ENCODE results near the gene RNF224.
"Not testable (repeated sequence)": the region's sequence is repeated elsewhere in the genome, so short reads cannot be mapped to it uniquely, and the experiment has no call there.

RNF224 gene

DNA sequence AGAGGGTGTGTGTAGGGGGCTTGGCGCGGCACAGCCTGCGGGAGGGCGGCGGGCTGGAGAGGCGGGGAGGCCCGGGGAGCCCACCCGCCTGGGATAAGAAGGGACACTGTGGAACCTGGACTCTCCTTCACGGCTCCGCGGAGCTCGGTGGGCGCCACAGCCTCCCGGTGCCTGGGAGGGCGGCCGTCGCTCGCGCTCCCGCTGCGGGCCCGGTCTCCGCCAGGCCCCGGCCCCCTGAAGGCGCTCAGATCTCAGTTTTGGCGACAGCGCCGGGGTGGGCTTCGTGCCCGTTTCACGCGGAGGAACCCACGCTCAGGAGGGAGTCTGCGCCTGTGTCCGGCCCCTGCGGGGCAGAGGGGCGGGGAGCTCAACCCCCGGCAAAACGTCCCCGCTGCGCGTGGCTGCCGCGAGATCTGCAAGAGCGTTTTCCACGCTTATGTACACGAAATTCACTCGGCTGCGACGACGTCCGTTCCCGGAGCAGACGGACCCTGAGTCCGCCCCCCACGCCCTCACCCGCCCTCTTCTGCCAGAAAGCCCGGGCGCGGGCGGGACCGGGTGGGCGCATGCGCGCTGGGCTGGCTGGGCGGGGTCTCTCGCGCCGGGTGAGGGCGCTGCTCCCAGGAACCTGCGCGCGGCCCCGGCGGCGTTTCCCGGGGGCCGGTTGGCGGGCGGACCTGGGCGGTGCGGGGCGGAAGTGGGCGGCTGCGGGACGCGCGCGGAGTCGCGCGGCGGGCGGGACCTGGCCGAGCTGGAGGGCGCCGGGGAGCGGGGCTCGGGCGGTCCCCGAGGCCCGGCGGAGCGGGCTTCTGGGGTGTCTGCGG lies 27.5 kb downstream of the RNF224 start, which contains the start of gene NELFB:
Gene NELFB, plus strand, starts transcription at position 704 of the 824 bp plus-strand sequence.
- H3K27me3 ChIP-seq (replicated peaks in 2 of 5; ENCODE audit: control insufficient read depth in 4 of 5, insufficient read depth in 5 of 5, low read length in 4 of 5), result no peaks in the 10 kb centered on the region
- CTCF ChIA-PET, result interaction anchor here (1.2 to 3.1 kb wide), 4 partner anchors 10 to 12 kb away, joined by 3 to 12 read pairs (median 9); no protein-coding TSS in a partner anchor
- peaks cover 0 to 27% (median 25%) of the 10 kb centered on the region in 4 experiments for H3K4me1 ChIP-seq (ENCODE audit: control extremely low read depth in 1 of 4, control insufficient read depth in 4 of 4, insufficient read depth in 4 of 4, low read length in 3 of 4)
- H3K36me3 ChIP-seq (ENCODE audit: control insufficient read depth in 4 of 4, insufficient read depth in 4 of 4, low read length in 3 of 4), result peaks cover 3 to 17% (median 14%) of the 10 kb centered on the region in 4 experiments
- POLR2A ChIA-PET, result interaction anchor here (1.8 to 2.7 kb wide), 3 partner anchors 10 to 15 kb away, joined by 6 to 14 read pairs (median 8); partner anchors contain the start of gene TUBB4B
- 4% methylated on average over 89 of the region's 105 CpGs for WGBS (ENCODE audit: insufficient coverage)
- peak within 1 kb of the TSS; percentile 15 to 76 for H3K27ac ChIP-seq (ENCODE audit: insufficient read depth in 1 of 2, low read depth in 1 of 2, low read length in 2 of 2, poor library complexity in 1 of 2, severe bottlenecking in 2 of 2)
- peak within 1 kb of the TSS; percentile 72 to 94 (median 88) for H3K4me3 ChIP-seq (ENCODE audit: control insufficient read depth in 1 of 7, extremely low read depth in 1 of 7, insufficient read depth in 4 of 7, low read depth in 2 of 7, low read length in 6 of 7)
- peak; percentile 81 to 84 (median 83) for DNase-seq
- H3K9me3 ChIP-seq (ENCODE audit: control extremely low read depth in 1 of 5, control insufficient read depth in 4 of 5, insufficient read depth in 2 of 5, low read depth in 1 of 5, low read length in 4 of 5), result no peaks in the 10 kb centered on the region

DNA sequence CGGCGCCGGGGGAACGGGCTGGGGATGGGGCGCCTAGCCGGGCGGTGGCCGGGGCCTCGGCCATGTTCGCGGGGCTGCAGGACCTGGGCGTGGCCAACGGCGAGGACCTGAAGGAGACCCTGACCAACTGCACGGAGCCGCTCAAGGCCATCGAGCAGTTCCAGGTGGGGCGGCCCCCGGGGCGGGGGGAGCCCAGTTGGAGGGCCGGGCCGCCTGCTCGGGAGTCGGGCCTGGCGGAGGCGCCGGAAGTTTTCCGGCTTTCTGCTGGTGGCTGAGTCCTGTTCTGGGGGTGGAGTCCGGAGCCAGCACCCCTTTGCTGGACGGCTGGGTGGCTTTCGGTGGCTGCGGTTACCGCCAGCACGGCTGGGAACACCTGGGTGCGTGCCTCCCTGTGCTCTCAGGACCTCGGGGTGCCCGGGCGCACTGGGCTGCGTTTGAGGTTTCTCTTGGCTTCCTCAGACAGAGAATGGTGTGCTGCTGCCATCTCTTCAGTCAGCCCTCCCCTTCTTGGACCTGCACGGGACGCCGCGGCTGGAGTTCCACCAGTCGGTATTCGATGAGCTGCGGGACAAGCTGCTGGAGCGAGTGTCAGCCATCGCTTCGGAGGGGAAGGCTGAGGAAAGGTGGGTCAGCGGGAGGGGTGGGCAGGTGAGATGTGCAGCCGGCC lies 28.3 kb downstream of the RNF224 start:
- peak in 1 of 3 donors; percentile 40 for DNase-seq
- 2% methylated on average over 43 of the region's 51 CpGs for WGBS (ENCODE audit: insufficient coverage)
- ChIA-PET POLR2A (interaction anchor here (1.8 to 2.7 kb wide), 3 partner anchors 11 to 15 kb away, joined by 6 to 14 read pairs (median 8); partner anchors contain the start of gene TUBB4B), CTCF (interaction anchor here (1.1 to 3.1 kb wide), 6 partner anchors 11 to 28 kb away, joined by 3 to 12 read pairs (median 6); partner anchors contain the start of gene RNF224)
- Histone ChIP-seq H3K27ac (ENCODE audit: insufficient read depth in 1 of 2, low read depth in 1 of 2, low read length in 2 of 2, poor library complexity in 1 of 2, severe bottlenecking in 2 of 2) (peak overlapping the region; percentile 15 to 76), H3K27me3 (replicated peaks in 2 of 5; ENCODE audit: control insufficient read depth in 4 of 5, insufficient read depth in 5 of 5, low read length in 4 of 5) (no peaks in the 10 kb centered on the region), H3K4me1 (ENCODE audit: control extremely low read depth in 1 of 4, control insufficient read depth in 4 of 4, insufficient read depth in 4 of 4, low read length in 3 of 4) (peaks cover 0 to 27% (median 25%) of the 10 kb centered on the region in 4 experiments), H3K9me3 (ENCODE audit: control extremely low read depth in 1 of 5, control insufficient read depth in 4 of 5, insufficient read depth in 2 of 5, low read depth in 1 of 5, low read length in 4 of 5) (no peaks in the 10 kb centered on the region), H3K4me3 (ENCODE audit: control insufficient read depth in 1 of 7, extremely low read depth in 1 of 7, insufficient read depth in 4 of 7, low read depth in 2 of 7, low read length in 6 of 7) (peak overlapping the region; percentile 72 to 94 (median 88)), H3K36me3 (ENCODE audit: control insufficient read depth in 4 of 4, insufficient read depth in 4 of 4, low read length in 3 of 4) (peaks cover 3 to 17% (median 14%) of the 10 kb centered on the region in 4 experiments)

DNA sequence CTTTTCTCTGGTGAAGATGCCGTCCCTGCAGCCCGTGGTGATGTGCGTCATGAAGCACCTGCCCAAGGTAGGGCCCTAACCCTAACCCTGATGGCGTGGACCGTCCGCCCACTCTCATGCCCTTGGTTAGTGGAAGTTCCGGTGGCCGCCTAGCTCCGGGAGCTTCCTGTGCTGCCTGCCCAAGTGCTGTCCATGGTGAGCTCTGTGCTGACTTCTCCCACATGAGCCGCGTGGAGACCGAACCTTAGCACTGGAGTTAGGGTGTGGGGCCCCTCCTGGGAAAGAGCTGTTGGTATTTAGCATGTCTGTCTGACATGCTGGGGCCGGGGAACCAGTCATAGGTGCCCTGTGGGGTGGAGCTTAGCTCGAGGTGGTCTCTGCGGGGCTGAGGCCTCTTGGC lies 29.1 kb downstream of the RNF224 start:
- peak overlapping the region in 6 of 7 experiments; percentile 72 to 94 (median 89) for H3K4me3 ChIP-seq (ENCODE audit: control insufficient read depth in 1 of 7, extremely low read depth in 1 of 7, insufficient read depth in 4 of 7, low read depth in 2 of 7, low read length in 6 of 7)
- DNase-seq, result no peak
- 91% methylated on average over 15 of the region's 15 CpGs for WGBS (ENCODE audit: insufficient coverage)
- H3K4me1 ChIP-seq (ENCODE audit: control extremely low read depth in 1 of 4, control insufficient read depth in 4 of 4, insufficient read depth in 4 of 4, low read length in 3 of 4), result peaks cover 0 to 27% (median 25%) of the 10 kb centered on the region in 4 experiments
- ChIA-PET CTCF (interaction anchor here (0.8 to 3.1 kb wide), 6 partner anchors 10 to 29 kb away, joined by 3 to 12 read pairs (median 4); partner anchors contain the start of gene RNF224), POLR2A (interaction anchor here (0.9 to 1.8 kb wide), 2 partner anchors 14 to 15 kb away, joined by 4 to 6 read pairs; partner anchors contain the start of gene TUBB4B)
- peak overlapping the region in 1 of 2 experiments; percentile 76 for H3K27ac ChIP-seq (ENCODE audit: insufficient read depth in 1 of 2, low read depth in 1 of 2, low read length in 2 of 2, poor library complexity in 1 of 2, severe bottlenecking in 2 of 2)
- H3K27me3 ChIP-seq (replicated peaks in 2 of 5; ENCODE audit: control insufficient read depth in 4 of 5, insufficient read depth in 5 of 5, low read length in 4 of 5), result no peaks in the 10 kb centered on the region
- H3K36me3 ChIP-seq (ENCODE audit: control insufficient read depth in 4 of 4, insufficient read depth in 4 of 4, low read length in 3 of 4), result peaks cover 3 to 17% (median 14%) of the 10 kb centered on the region in 4 experiments
- no peaks in the 10 kb centered on the region for H3K9me3 ChIP-seq (ENCODE audit: control extremely low read depth in 1 of 5, control insufficient read depth in 4 of 5, insufficient read depth in 2 of 5, low read depth in 1 of 5, low read length in 4 of 5)

DNA sequence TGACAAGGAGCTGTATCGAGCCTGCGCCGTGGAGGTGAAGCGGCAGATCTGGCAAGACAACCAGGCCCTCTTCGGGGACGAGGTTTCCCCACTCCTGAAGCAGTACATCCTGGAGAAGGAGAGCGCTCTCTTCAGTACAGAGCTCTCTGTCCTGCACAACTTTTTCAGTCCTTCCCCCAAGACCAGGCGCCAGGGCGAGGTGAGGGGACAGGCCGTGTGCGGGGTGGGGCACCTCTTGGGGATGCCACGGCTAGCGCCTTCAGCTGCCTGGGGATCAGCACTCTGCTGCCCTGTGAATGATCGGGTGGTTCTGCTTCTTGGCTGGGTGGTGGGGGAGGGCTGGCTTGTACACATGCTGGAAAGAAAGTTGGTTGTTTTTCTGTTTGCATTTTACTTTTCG lies 29.6 kb downstream of the RNF224 start:
- WGBS (ENCODE audit: insufficient coverage), result 93% methylated on average over 7 of the region's 15 CpGs
- CTCF ChIA-PET, result interaction anchor here (0.8 to 3.1 kb wide), 6 partner anchors 10 to 29 kb away, joined by 3 to 12 read pairs (median 4); partner anchors contain the start of gene RNF224
- no peak overlapping the region for H3K27ac ChIP-seq (ENCODE audit: insufficient read depth in 1 of 2, low read depth in 1 of 2, low read length in 2 of 2, poor library complexity in 1 of 2, severe bottlenecking in 2 of 2)

DNA sequence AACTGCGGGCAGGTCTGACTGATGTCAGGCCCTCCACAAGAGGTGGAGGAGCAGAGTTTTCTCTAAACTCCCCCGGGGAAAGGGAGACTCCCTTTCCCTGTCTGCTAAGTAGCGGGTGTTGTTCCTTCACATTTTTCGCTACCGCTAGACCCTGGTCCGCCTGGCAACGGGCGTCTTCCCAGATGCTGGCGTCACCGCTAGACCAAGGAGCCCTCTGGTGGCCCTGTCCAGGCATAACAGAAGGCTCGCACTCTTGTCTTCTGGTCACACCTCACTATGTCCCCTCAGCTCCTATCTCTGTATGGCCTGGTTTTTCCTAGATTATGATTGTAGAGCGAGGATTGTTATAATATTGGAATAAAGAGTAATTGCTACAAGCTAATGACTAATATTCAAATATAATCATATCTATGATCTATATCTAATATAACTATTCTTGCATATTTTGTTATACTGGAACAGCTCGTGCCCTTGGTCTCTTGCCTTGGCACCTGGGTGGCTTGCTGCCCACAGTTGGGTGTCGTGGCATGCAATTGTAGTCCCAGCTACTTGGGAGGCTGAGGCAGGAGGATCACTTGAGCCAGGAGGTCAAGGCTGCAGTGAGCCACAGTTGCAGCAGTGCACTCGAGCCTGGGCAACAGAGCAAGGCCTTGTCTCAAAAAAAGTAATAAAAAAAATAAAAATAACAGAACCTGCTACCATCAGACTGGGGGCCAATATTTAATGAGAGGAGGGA lies 35.0 kb downstream of the RNF224 start:
- H3K27me3 ChIP-seq (replicated peaks in 2 of 5; ENCODE audit: control insufficient read depth in 4 of 5, insufficient read depth in 5 of 5, low read length in 4 of 5); H3K4me1 ChIP-seq (ENCODE audit: control extremely low read depth in 1 of 4, control insufficient read depth in 4 of 4, insufficient read depth in 4 of 4, low read length in 3 of 4); H3K4me3 ChIP-seq (ENCODE audit: control insufficient read depth in 1 of 7, extremely low read depth in 1 of 7, insufficient read depth in 4 of 7, low read depth in 2 of 7, low read length in 6 of 7); H3K27ac ChIP-seq (ENCODE audit: insufficient read depth in 1 of 2, low read depth in 1 of 2, low read length in 2 of 2, poor library complexity in 1 of 2, severe bottlenecking in 2 of 2); DNase-seq; H3K9me3 ChIP-seq (ENCODE audit: control extremely low read depth in 1 of 5, control insufficient read depth in 4 of 5, insufficient read depth in 2 of 5, low read depth in 1 of 5, low read length in 4 of 5): not testable (repeated sequence)
- 90% methylated on average over 3 of the region's 15 CpGs for WGBS (ENCODE audit: insufficient coverage)
- H3K36me3 ChIP-seq (ENCODE audit: control insufficient read depth in 4 of 4, insufficient read depth in 4 of 4, low read length in 3 of 4), result peaks cover 6 to 50% (median 38%) of the 10 kb centered on the region in 4 experiments
- ChIA-PET CTCF (interaction anchor here (0.6 to 2.5 kb wide), 6 partner anchors 9 to 74 kb away, joined by 3 to 11 read pairs (median 3); partner anchors contain the start of genes ANAPC2, SSNA1, TOR4A and TUBB4B), POLR2A (interaction anchor here (1.6 kb wide), 1 partner anchor 22 kb away, joined by 7 read pairs; the partner anchor contains the start of gene TUBB4B)

More for the DNA sequence above, 29.6 kb downstream of the RNF224 start:
- POLR2A ChIA-PET, result interaction anchor here (0.9 kb wide), 1 partner anchor 16 kb away, joined by 4 read pairs; the partner anchor contains the start of gene TUBB4B
- no peak for DNase-seq
- Histone ChIP-seq H3K9me3 (ENCODE audit: control extremely low read depth in 1 of 5, control insufficient read depth in 4 of 5, insufficient read depth in 2 of 5, low read depth in 1 of 5, low read length in 4 of 5) (no peaks in the 10 kb centered on the region), H3K27me3 (replicated peaks in 2 of 5; ENCODE audit: control insufficient read depth in 4 of 5, insufficient read depth in 5 of 5, low read length in 4 of 5) (no peaks in the 10 kb centered on the region), H3K36me3 (ENCODE audit: control insufficient read depth in 4 of 4, insufficient read depth in 4 of 4, low read length in 3 of 4) (peaks cover 3 to 20% (median 14%) of the 10 kb centered on the region in 4 experiments), H3K4me3 (ENCODE audit: control insufficient read depth in 1 of 7, extremely low read depth in 1 of 7, insufficient read depth in 4 of 7, low read depth in 2 of 7, low read length in 6 of 7) (peak overlapping the region in 2 of 7 experiments; percentile 16 to 90), H3K4me1 (ENCODE audit: control extremely low read depth in 1 of 4, control insufficient read depth in 4 of 4, insufficient read depth in 4 of 4, low read length in 3 of 4) (peaks cover 0 to 27% (median 25%) of the 10 kb centered on the region in 4 experiments)

DNA sequence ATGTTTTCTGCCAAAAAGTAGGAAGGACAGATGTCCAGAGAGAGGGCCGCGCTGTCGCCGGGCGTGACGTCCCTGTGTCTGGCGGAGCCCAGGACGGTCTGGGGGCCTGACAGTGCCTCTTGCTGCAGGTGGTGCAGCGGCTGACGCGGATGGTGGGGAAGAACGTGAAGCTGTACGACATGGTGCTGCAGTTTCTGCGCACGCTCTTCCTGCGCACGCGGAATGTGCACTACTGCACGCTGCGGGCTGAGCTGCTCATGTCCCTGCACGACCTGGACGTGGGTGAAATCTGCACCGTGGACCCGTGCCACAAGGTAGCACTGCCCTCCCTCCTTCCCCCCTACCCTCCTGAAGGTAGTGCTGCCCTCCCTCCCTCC lies 35.6 kb downstream of the RNF224 start:
- DNase-seq, result no peak
- Histone ChIP-seq H3K36me3 (ENCODE audit: control insufficient read depth in 4 of 4, insufficient read depth in 4 of 4, low read length in 3 of 4) (peaks cover 6 to 51% (median 38%) of the 10 kb centered on the region in 4 experiments), H3K27ac (ENCODE audit: insufficient read depth in 1 of 2, low read depth in 1 of 2, low read length in 2 of 2, poor library complexity in 1 of 2, severe bottlenecking in 2 of 2) (no peak overlapping the region), H3K4me3 (ENCODE audit: control insufficient read depth in 1 of 7, extremely low read depth in 1 of 7, insufficient read depth in 4 of 7, low read depth in 2 of 7, low read length in 6 of 7) (no peak overlapping the region), H3K27me3 (replicated peaks in 2 of 5; ENCODE audit: control insufficient read depth in 4 of 5, insufficient read depth in 5 of 5, low read length in 4 of 5) (no peaks in the 10 kb centered on the region), H3K4me1 (ENCODE audit: control extremely low read depth in 1 of 4, control insufficient read depth in 4 of 4, insufficient read depth in 4 of 4, low read length in 3 of 4) (peaks cover 0 to 8% (median 4%) of the 10 kb centered on the region in 4 experiments), H3K9me3 (ENCODE audit: control extremely low read depth in 1 of 5, control insufficient read depth in 4 of 5, insufficient read depth in 2 of 5, low read depth in 1 of 5, low read length in 4 of 5) (no peaks in the 10 kb centered on the region)
- ChIA-PET CTCF (interaction anchor here (0.6 to 2.5 kb wide), 4 partner anchors 9 to 74 kb away, joined by 3 to 10 read pairs (median 3); partner anchors contain the start of genes ANAPC2, SSNA1, TOR4A and TUBB4B), POLR2A (no interaction called here)
- whole genome bisulfite sequencing (ENCODE audit: insufficient coverage), result 94% methylated on average over 24 of the region's 24 CpGs

Measured in common myeloid progenitor, CD34-positive (primary cell).